ENCODE measurements around the gene CCDC186.

Gene CCDC186

GRCh38 chr10:114075093-114075492, 98.9 kb downstream of the CCDC186 start:
- no peak for TF ChIP-seq CTCF (conservative IDR thresholded peaks at IDR 0.05; ENCODE audit: low read depth, low read length)
- Histone ChIP-seq H3K4me1 (ENCODE audit: low read depth, poor library complexity, severe bottlenecking) (no peaks in the 10 kb centered on the region), H3K36me3 (ENCODE audit: insufficient read depth) (no peaks in the 10 kb centered on the region), H2AFZ (ENCODE audit: low read depth) (no peak overlapping the region), H3K79me2 (ENCODE audit: insufficient read depth, low read depth) (no peaks in the 10 kb centered on the region), H3K27me3 (ENCODE audit: insufficient read depth, low read depth) (no peaks in the 10 kb centered on the region), H3K4me2 (no peak overlapping the region), H3K4me3 (IDR thresholded peaks at IDR 0.05; ENCODE audit: insufficient read depth, low read depth, low read length) (no peak overlapping the region), H4K20me1 (ENCODE audit: insufficient read depth) (no peaks in the 10 kb centered on the region), H3K9ac (no peak overlapping the region), H3K27ac (no peak overlapping the region)

- Histone ChIP-seq H3K36me3 (ENCODE audit: insufficient read depth) (no peaks in the 10 kb centered on the region), H3K9ac (no peak overlapping the region), H4K20me1 (ENCODE audit: insufficient read depth) (no peaks in the 10 kb centered on the region), H3K27ac (no peak overlapping the region), H3K27me3 (ENCODE audit: insufficient read depth, low read depth) (no peaks in the 10 kb centered on the region), H3K4me2 (no peak overlapping the region), H3K4me1 (ENCODE audit: low read depth, poor library complexity, severe bottlenecking) (no peaks in the 10 kb centered on the region), H3K4me3 (IDR thresholded peaks at IDR 0.05; ENCODE audit: insufficient read depth, low read depth, low read length) (no peak overlapping the region), H2AFZ (ENCODE audit: low read depth) (no peak overlapping the region), H3K79me2 (ENCODE audit: insufficient read depth, low read depth) (no peaks in the 10 kb centered on the region)
- no peak for TF ChIP-seq CTCF (conservative IDR thresholded peaks at IDR 0.05; ENCODE audit: low read depth, low read length)
Measured at GRCh38 chr10:114073395-114074186, 100.4 kb downstream of the CCDC186 start.

GRCh38 chr10:114071178-114071577, 102.8 kb downstream of the CCDC186 start:
- Histone ChIP-seq H3K9ac (no peak overlapping the region), H3K4me1 (ENCODE audit: low read depth, poor library complexity, severe bottlenecking) (peaks cover 7% of the 10 kb centered on the region), H3K36me3 (ENCODE audit: insufficient read depth) (no peaks in the 10 kb centered on the region), H2AFZ (ENCODE audit: low read depth) (no peak overlapping the region), H3K4me2 (no peak overlapping the region), H3K79me2 (ENCODE audit: insufficient read depth, low read depth) (no peaks in the 10 kb centered on the region), H3K27ac (no peak overlapping the region), H3K27me3 (ENCODE audit: insufficient read depth, low read depth) (no peaks in the 10 kb centered on the region), H3K4me3 (IDR thresholded peaks at IDR 0.05; ENCODE audit: insufficient read depth, low read depth, low read length) (no peak overlapping the region), H4K20me1 (ENCODE audit: insufficient read depth) (no peaks in the 10 kb centered on the region)
- no peak for TF ChIP-seq CTCF (conservative IDR thresholded peaks at IDR 0.05; ENCODE audit: low read depth, low read length)
